Prostate gland (tissue), 2 donors: ENCODE results near the gene PIAS4.

Experiments
- POLR2A ChIP-seq: fragments of 450-650 bp; IDR thresholded peaks from one replicate; pipeline ENCODE4 v1.6.1; 2016; ENCODE audit warnings: antibody characterized with exemption, mild to moderate bottlenecking
- POLR2AphosphoS5 ChIP-seq: sonication (generic); formaldehyde crosslinking; IDR thresholded peaks from one replicate; pipeline ENCODE4 v1.6.1; 2017; ENCODE audit warnings: antibody characterized with exemption
- TF ChIP-seq, protein P1 (sequence below), 4 experiments: fragments of 200-600 bp in 2 of 4; fragments of 450-650 bp in 2 of 4; sonication (generic) in 2 of 4; IDR thresholded peaks; 1 replicate in 3 of 4; 2 replicates in 1 of 4; pipeline ENCODE4 v1.5.1; 2016 to 2019; ENCODE audit warnings: antibody characterized with exemption in 4 of 4, mild to moderate bottlenecking in 2 of 4, moderate library complexity in 2 of 4

DNA sequence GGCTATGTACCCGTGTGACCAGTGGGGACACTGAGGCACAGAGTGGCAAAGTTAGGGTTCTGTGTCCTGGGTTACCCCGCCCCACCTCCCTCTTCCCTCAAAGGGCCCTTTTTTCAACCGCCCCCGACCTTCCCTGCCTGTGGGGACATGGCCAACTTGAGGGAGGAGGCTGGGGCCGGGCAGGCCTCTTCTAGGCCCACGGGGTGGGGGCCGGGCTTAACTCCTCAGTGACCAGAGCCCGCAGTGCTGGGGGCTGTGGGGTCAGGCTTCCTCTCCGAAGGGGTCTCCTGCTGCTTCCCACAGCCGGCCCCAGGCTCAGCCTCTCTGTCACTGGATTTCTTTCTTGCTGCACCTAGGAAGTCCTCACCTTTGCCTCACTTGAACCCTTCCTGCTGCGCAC is 23.9 kb downstream of the PIAS4 start:
- TF ChIP-seq POLR2A (no peak), POLR2AphosphoS5 (no peak)
- TF ChIP-seq, protein P1, sequence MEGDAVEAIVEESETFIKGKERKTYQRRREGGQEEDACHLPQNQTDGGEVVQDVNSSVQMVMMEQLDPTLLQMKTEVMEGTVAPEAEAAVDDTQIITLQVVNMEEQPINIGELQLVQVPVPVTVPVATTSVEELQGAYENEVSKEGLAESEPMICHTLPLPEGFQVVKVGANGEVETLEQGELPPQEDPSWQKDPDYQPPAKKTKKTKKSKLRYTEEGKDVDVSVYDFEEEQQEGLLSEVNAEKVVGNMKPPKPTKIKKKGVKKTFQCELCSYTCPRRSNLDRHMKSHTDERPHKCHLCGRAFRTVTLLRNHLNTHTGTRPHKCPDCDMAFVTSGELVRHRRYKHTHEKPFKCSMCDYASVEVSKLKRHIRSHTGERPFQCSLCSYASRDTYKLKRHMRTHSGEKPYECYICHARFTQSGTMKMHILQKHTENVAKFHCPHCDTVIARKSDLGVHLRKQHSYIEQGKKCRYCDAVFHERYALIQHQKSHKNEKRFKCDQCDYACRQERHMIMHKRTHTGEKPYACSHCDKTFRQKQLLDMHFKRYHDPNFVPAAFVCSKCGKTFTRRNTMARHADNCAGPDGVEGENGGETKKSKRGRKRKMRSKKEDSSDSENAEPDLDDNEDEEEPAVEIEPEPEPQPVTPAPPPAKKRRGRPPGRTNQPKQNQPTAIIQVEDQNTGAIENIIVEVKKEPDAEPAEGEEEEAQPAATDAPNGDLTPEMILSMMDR (IDR thresholded peaks at IDR 0.05): no peak
